ENCODE results near the gene UBTD2. TPM values are rescaled to one million over a fixed set of nuclear protein-coding genes. Genes with fewer than 3 reads are reported as not detected.

The UBTD2 gene
- total and polyA plus RNA-seq, 10 of the 15 experiments (the other 5 are each of a cell fraction or from before 2014, with no cell fraction given): 7.7 to 30.5 (median 19.4) TPM

GRCh38 chr5:172162987-172163343 is 120.6 kb downstream of the UBTD2 start (continued):
- no peak for TF ChIP-seq YY1 (IDR thresholded peaks at IDR 0.05; ENCODE audit: low read depth, low read length)
- TF ChIP-seq, protein P1, sequence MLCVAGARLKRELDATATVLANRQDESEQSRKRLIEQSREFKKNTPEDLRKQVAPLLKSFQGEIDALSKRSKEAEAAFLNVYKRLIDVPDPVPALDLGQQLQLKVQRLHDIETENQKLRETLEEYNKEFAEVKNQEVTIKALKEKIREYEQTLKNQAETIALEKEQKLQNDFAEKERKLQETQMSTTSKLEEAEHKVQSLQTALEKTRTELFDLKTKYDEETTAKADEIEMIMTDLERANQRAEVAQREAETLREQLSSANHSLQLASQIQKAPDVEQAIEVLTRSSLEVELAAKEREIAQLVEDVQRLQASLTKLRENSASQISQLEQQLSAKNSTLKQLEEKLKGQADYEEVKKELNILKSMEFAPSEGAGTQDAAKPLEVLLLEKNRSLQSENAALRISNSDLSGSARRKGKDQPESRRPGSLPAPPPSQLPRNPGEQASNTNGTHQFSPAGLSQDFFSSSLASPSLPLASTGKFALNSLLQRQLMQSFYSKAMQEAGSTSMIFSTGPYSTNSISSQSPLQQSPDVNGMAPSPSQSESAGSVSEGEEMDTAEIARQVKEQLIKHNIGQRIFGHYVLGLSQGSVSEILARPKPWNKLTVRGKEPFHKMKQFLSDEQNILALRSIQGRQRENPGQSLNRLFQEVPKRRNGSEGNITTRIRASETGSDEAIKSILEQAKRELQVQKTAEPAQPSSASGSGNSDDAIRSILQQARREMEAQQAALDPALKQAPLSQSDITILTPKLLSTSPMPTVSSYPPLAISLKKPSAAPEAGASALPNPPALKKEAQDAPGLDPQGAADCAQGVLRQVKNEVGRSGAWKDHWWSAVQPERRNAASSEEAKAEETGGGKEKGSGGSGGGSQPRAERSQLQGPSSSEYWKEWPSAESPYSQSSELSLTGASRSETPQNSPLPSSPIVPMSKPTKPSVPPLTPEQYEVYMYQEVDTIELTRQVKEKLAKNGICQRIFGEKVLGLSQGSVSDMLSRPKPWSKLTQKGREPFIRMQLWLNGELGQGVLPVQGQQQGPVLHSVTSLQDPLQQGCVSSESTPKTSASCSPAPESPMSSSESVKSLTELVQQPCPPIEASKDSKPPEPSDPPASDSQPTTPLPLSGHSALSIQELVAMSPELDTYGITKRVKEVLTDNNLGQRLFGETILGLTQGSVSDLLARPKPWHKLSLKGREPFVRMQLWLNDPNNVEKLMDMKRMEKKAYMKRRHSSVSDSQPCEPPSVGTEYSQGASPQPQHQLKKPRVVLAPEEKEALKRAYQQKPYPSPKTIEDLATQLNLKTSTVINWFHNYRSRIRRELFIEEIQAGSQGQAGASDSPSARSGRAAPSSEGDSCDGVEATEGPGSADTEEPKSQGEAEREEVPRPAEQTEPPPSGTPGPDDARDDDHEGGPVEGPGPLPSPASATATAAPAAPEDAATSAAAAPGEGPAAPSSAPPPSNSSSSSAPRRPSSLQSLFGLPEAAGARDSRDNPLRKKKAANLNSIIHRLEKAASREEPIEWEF (IDR thresholded peaks at IDR 0.05; ENCODE audit: insufficient replicate concordance, low read depth, low read length): no peak
- no peak for TF ChIP-seq DPF2 (IDR thresholded peaks at IDR 0.05)
- TF ChIP-seq, protein P2, sequence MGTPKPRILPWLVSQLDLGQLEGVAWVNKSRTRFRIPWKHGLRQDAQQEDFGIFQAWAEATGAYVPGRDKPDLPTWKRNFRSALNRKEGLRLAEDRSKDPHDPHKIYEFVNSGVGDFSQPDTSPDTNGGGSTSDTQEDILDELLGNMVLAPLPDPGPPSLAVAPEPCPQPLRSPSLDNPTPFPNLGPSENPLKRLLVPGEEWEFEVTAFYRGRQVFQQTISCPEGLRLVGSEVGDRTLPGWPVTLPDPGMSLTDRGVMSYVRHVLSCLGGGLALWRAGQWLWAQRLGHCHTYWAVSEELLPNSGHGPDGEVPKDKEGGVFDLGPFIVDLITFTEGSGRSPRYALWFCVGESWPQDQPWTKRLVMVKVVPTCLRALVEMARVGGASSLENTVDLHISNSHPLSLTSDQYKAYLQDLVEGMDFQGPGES (IDR thresholded peaks at IDR 0.05): no peak
- TF ChIP-seq MEF2B (IDR thresholded peaks at IDR 0.05; ENCODE audit: partially characterized antibody, poor library complexity, severe bottlenecking): no peak
- TF ChIP-seq MTA2 (IDR thresholded peaks at IDR 0.05; ENCODE audit: low read depth): no peak
- TF ChIP-seq JUNB (IDR thresholded peaks at IDR 0.05): no peak
- no peak for TF ChIP-seq BMI1 (IDR thresholded peaks at IDR 0.05; ENCODE audit: borderline replicate concordance)
- no peak for TF ChIP-seq NFXL1 (IDR thresholded peaks at IDR 0.05; ENCODE audit: borderline replicate concordance)
- no peak for TF ChIP-seq CREB1 (IDR thresholded peaks at IDR 0.05; ENCODE audit: low read depth)
- TF ChIP-seq STAT1 (conservative IDR thresholded peaks at IDR 0.05): no peak
